ENCODE data around the gene ADGRL1. TPM values are rescaled to one million over a fixed set of nuclear protein-coding genes. Genes with fewer than 3 reads are reported as not detected.
"Not testable (repeated sequence)": the region's sequence is repeated elsewhere in the genome, so short reads cannot be mapped to it uniquely, and the experiment has no call there.

The ADGRL1 gene
- polyA plus RNA-seq, 1 donor (not counting 4 experiments of a cell fraction or from before 2014, with no cell fraction given): 3.2 TPM

DNA sequence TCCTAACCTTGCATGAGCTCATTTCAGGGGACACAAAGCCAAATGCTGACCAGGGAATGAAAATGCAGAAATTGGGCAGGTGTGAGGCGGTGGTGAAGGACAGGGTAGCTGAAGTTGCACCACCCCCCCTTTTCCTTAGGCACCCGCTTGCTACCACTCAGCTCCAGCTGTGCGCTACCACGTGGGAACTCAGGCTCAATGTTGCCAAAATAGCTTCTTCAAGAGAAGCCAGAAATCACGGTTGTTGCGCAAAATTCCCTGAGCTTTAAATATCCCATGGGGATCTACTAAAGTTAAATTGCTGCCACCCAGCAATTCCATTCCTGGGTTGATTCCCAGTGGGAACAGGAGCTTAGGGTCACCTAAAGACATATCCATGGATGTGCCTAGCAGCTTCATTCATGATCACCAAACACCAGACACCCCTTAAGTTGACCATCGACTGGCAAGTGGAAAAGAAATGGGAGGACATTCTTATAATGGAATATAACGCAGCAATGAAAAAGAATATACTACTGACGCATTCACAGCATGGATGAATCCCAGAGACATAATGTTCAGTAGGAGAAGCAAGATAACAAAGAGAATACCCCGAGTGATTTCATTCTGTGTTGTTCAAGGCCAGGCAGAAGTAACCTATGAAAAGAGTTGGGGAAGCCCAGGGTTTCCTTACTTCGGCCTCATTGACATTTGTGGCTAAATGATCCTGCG, 12.8 kb upstream of the ADGRL1 start:
- no peak overlapping the region for H3K4me2 ChIP-seq (ENCODE audit: control insufficient read depth, extremely low read depth, insufficient read depth, low read depth, low read length)
- no peak overlapping the region for H2AFZ ChIP-seq (ENCODE audit: control insufficient read depth, low read length)
- H3K36me3 ChIP-seq (ENCODE audit: control insufficient read depth in 2 of 2, extremely low read depth in 1 of 2, insufficient read depth in 2 of 2, low read length in 2 of 2): no peaks in the 10 kb centered on the region
- H3K9me3 ChIP-seq (ENCODE audit: control insufficient read depth, low read depth, low read length): no peaks in the 10 kb centered on the region
- H3K79me2 ChIP-seq (ENCODE audit: control insufficient read depth, insufficient read depth, low read length): no peaks in the 10 kb centered on the region
- no peaks in the 10 kb centered on the region for H3K4me1 ChIP-seq (ENCODE audit: control insufficient read depth, extremely low read depth, insufficient read depth, low read length)
- no peak overlapping the region for H3K4me3 ChIP-seq (ENCODE audit: control insufficient read depth in 2 of 3, extremely low read depth in 1 of 3, insufficient read depth in 2 of 3, low read depth in 1 of 3, low read length in 3 of 3)
- H3K9me1 ChIP-seq (ENCODE audit: control insufficient read depth, extremely low read depth, insufficient read depth, low read length): no peaks in the 10 kb centered on the region
- FAIRE-seq (no peak), DNase-seq (ENCODE audit: low read depth, low spot score) (no peak)
- H3K27me3 ChIP-seq (ENCODE audit: control insufficient read depth, extremely low read depth, insufficient read depth, low read length): no peaks in the 10 kb centered on the region
- H3K27ac ChIP-seq (ENCODE audit: control insufficient read depth, insufficient read depth, low read length): no peak overlapping the region
- dilution Hi-C loops (cut with MboI; ENCODE audit: extremely low pct_ligation_motif_present, low sequenced_read_pairs): no loop called here
- no peak overlapping the region for H3K9ac ChIP-seq (ENCODE audit: control insufficient read depth, extremely low read depth, insufficient read depth, low read length)
- H4K20me1 ChIP-seq (ENCODE audit: control insufficient read depth, extremely low read depth, insufficient read depth, low read length): no peaks in the 10 kb centered on the region
- TF ChIP-seq, protein P1, sequence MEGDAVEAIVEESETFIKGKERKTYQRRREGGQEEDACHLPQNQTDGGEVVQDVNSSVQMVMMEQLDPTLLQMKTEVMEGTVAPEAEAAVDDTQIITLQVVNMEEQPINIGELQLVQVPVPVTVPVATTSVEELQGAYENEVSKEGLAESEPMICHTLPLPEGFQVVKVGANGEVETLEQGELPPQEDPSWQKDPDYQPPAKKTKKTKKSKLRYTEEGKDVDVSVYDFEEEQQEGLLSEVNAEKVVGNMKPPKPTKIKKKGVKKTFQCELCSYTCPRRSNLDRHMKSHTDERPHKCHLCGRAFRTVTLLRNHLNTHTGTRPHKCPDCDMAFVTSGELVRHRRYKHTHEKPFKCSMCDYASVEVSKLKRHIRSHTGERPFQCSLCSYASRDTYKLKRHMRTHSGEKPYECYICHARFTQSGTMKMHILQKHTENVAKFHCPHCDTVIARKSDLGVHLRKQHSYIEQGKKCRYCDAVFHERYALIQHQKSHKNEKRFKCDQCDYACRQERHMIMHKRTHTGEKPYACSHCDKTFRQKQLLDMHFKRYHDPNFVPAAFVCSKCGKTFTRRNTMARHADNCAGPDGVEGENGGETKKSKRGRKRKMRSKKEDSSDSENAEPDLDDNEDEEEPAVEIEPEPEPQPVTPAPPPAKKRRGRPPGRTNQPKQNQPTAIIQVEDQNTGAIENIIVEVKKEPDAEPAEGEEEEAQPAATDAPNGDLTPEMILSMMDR (optimal IDR thresholded peaks at IDR 0.05 in 1 of 3, IDR thresholded peaks at IDR 0.05 in 1 of 3, conservative IDR thresholded peaks at IDR 0.05 in 1 of 3; ENCODE audit: extremely low read depth in 1 of 3, insufficient read depth in 2 of 3, low read length in 3 of 3): no peak
- no peak for TF ChIP-seq EZH2 (IDR thresholded peaks at IDR 0.05; ENCODE audit: low read length)

DNA sequence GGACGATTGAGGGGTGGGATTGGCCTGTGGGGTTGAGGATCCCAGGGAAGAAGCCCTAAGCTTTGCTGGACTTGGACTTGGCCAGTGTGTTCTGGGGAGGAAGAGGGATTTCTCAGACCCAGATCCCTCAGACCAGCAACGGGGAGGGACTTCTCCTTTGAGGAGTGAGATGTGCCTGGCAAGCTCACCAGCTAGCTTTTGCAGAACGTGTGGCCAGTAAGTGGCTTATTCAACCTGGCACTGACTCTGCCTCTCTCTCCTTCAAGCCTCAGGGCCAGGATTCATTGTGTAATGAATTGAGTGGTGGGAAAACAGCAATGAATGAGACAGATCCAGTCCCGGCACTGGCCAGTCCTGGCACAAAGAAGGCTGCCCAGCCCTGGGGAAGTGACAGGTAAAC, 11.9 kb upstream of the ADGRL1 start:
- FAIRE-seq; H3K4me3 ChIP-seq (ENCODE audit: control insufficient read depth in 2 of 3, extremely low read depth in 1 of 3, insufficient read depth in 2 of 3, low read depth in 1 of 3, low read length in 3 of 3); dilution Hi-C loops (cut with MboI; ENCODE audit: extremely low pct_ligation_motif_present, low sequenced_read_pairs): not testable (repeated sequence)

DNA sequence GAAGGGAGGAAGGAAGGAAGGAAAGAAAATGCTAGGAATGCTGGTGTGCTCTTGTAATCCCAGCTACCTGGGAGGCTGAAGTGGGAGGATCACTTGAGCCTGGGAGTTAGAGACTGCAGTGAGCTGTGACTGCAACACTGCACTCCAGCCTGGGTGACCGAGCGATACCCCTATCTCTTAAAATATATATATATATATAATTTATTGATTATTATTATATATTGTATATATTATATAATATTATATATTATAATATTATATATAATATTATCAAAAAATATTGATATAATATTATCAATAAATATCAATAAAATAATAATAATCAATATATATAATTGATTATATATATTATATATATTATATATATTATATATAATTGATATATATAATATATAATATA, 8.6 kb upstream of the ADGRL1 start:
- FAIRE-seq (no peak), DNase-seq (ENCODE audit: low read depth, low spot score) (no peak)
- Histone ChIP-seq H3K4me3 (ENCODE audit: control insufficient read depth in 2 of 3, extremely low read depth in 1 of 3, insufficient read depth in 2 of 3, low read depth in 1 of 3, low read length in 3 of 3) (no peak overlapping the region), H3K79me2 (ENCODE audit: control insufficient read depth, insufficient read depth, low read length) (no peaks in the 10 kb centered on the region), H3K27ac (ENCODE audit: control insufficient read depth, insufficient read depth, low read length) (no peak overlapping the region), H4K20me1 (ENCODE audit: control insufficient read depth, extremely low read depth, insufficient read depth, low read length) (no peaks in the 10 kb centered on the region), H3K9me3 (ENCODE audit: control insufficient read depth, low read depth, low read length) (no peaks in the 10 kb centered on the region), H3K36me3 (ENCODE audit: control insufficient read depth in 2 of 2, extremely low read depth in 1 of 2, insufficient read depth in 2 of 2, low read length in 2 of 2) (no peaks in the 10 kb centered on the region), H3K4me2 (ENCODE audit: control insufficient read depth, extremely low read depth, insufficient read depth, low read depth, low read length) (no peak overlapping the region), H3K4me1 (ENCODE audit: control insufficient read depth, extremely low read depth, insufficient read depth, low read length) (no peaks in the 10 kb centered on the region), H3K27me3 (ENCODE audit: control insufficient read depth, extremely low read depth, insufficient read depth, low read length) (peaks cover 6% of the 10 kb centered on the region), H3K9me1 (ENCODE audit: control insufficient read depth, extremely low read depth, insufficient read depth, low read length) (no peaks in the 10 kb centered on the region), H3K9ac (ENCODE audit: control insufficient read depth, extremely low read depth, insufficient read depth, low read length) (no peak overlapping the region), H2AFZ (ENCODE audit: control insufficient read depth, low read length) (no peak overlapping the region)
- dilution Hi-C loops (cut with MboI; ENCODE audit: extremely low pct_ligation_motif_present, low sequenced_read_pairs): no loop called here
- TF ChIP-seq EZH2 (IDR thresholded peaks at IDR 0.05; ENCODE audit: low read length): no peak
- TF ChIP-seq, protein P1 (optimal IDR thresholded peaks at IDR 0.05 in 1 of 3, IDR thresholded peaks at IDR 0.05 in 1 of 3, conservative IDR thresholded peaks at IDR 0.05 in 1 of 3; ENCODE audit: extremely low read depth in 1 of 3, insufficient read depth in 2 of 3, low read length in 3 of 3): no peak

More for the DNA sequence above, 11.9 kb upstream of the ADGRL1 start:
- H3K9ac ChIP-seq (ENCODE audit: control insufficient read depth, extremely low read depth, insufficient read depth, low read length); H3K9me3 ChIP-seq (ENCODE audit: control insufficient read depth, low read depth, low read length); H3K27ac ChIP-seq (ENCODE audit: control insufficient read depth, insufficient read depth, low read length); H3K79me2 ChIP-seq (ENCODE audit: control insufficient read depth, insufficient read depth, low read length); H3K27me3 ChIP-seq (ENCODE audit: control insufficient read depth, extremely low read depth, insufficient read depth, low read length); H3K4me1 ChIP-seq (ENCODE audit: control insufficient read depth, extremely low read depth, insufficient read depth, low read length); H4K20me1 ChIP-seq (ENCODE audit: control insufficient read depth, extremely low read depth, insufficient read depth, low read length); DNase-seq (ENCODE audit: low read depth, low spot score); H3K4me2 ChIP-seq (ENCODE audit: control insufficient read depth, extremely low read depth, insufficient read depth, low read depth, low read length); H3K9me1 ChIP-seq (ENCODE audit: control insufficient read depth, extremely low read depth, insufficient read depth, low read length); H3K36me3 ChIP-seq (ENCODE audit: control insufficient read depth in 2 of 2, extremely low read depth in 1 of 2, insufficient read depth in 2 of 2, low read length in 2 of 2); H2AFZ ChIP-seq (ENCODE audit: control insufficient read depth, low read length): not testable (repeated sequence)

DNA sequence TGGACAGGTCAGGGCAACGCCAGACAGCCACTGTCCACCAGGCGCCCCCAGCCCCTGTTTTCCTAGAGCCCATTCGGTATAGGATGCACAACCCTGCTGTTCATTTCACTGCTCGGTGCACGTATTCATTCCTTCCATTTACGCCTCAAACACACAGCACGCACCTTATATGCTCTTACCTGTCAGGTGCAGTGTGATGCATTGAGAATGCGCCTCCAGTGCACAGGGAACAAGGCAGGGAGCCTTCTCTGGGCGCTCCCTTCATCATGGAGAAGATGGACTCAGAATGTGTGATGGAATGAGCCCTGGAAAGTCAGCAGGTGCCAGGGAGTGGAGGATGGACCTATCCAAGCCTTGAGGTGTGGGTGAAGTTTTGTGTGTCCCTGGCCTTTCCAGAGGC, 4.2 kb upstream of the ADGRL1 start:
- H3K9me3 ChIP-seq (ENCODE audit: control insufficient read depth, low read depth, low read length); H2AFZ ChIP-seq (ENCODE audit: control insufficient read depth, low read length); H3K36me3 ChIP-seq (ENCODE audit: control insufficient read depth in 2 of 2, extremely low read depth in 1 of 2, insufficient read depth in 2 of 2, low read length in 2 of 2); dilution Hi-C loops (cut with MboI; ENCODE audit: extremely low pct_ligation_motif_present, low sequenced_read_pairs); H4K20me1 ChIP-seq (ENCODE audit: control insufficient read depth, extremely low read depth, insufficient read depth, low read length); H3K79me2 ChIP-seq (ENCODE audit: control insufficient read depth, insufficient read depth, low read length); FAIRE-seq; H3K4me2 ChIP-seq (ENCODE audit: control insufficient read depth, extremely low read depth, insufficient read depth, low read depth, low read length); H3K9me1 ChIP-seq (ENCODE audit: control insufficient read depth, extremely low read depth, insufficient read depth, low read length); H3K27ac ChIP-seq (ENCODE audit: control insufficient read depth, insufficient read depth, low read length); DNase-seq (ENCODE audit: low read depth, low spot score); H3K4me3 ChIP-seq (ENCODE audit: control insufficient read depth in 2 of 3, extremely low read depth in 1 of 3, insufficient read depth in 2 of 3, low read depth in 1 of 3, low read length in 3 of 3); H3K9ac ChIP-seq (ENCODE audit: control insufficient read depth, extremely low read depth, insufficient read depth, low read length); H3K4me1 ChIP-seq (ENCODE audit: control insufficient read depth, extremely low read depth, insufficient read depth, low read length): not testable (repeated sequence)
- H3K27me3 ChIP-seq (ENCODE audit: control insufficient read depth, extremely low read depth, insufficient read depth, low read length): peaks cover 17% of the 10 kb centered on the region
